GM19351 (cell line): ENCODE data around the gene NAA60.
"Not testable (repeated sequence)": the region's sequence is repeated elsewhere in the genome, so short reads cannot be mapped to it uniquely, and the experiment has no call there.

ENCODE experiments used
- ATAC-seq: cut with Tn5 transposase; IDR thresholded peaks from one replicate; pipeline ENCODE4 v1.9.1; 2021; ENCODE audit warnings: mild to moderate bottlenecking, moderate library complexity; ENCODE audit not compliant: unreplicated experiment

NAA60 gene

GRCh38 chr16:3503523-3503922, 60.0 kb downstream of the NAA60 start:
- ATAC-seq = no peak

- ATAC-seq = no peak
These were observed 65.3 kb downstream of the NAA60 start for GRCh38 chr16:3508736-3509135.

GRCh38 chr16:3509470-3509928, 66.0 kb downstream of the NAA60 start:
- no peak for ATAC-seq

- no peak for ATAC-seq
These were observed 66.9 kb downstream of the NAA60 start for GRCh38 chr16:3510416-3510815.

- ATAC-seq = no peak
These were observed 68.1 kb downstream of the NAA60 start for GRCh38 chr16:3511286-3512180.

GRCh38 chr16:3513892-3514583, 70.6 kb downstream of the NAA60 start:
- ATAC-seq = no peak

GRCh38 chr16:3514621-3515020, 71.1 kb downstream of the NAA60 start:
- no peak for ATAC-seq

- no peak for ATAC-seq
These were observed 72.4 kb downstream of the NAA60 start for GRCh38 chr16:3515897-3516296.

- ATAC-seq = no peak
These were observed 75.0 kb downstream of the NAA60 start for GRCh38 chr16:3518292-3518985.

GRCh38 chr16:3518986-3519348, 75.5 kb downstream of the NAA60 start:
- no peak for ATAC-seq

- no peak for ATAC-seq
These were observed 76.1 kb downstream of the NAA60 start for GRCh38 chr16:3519581-3519980.

GRCh38 chr16:3520413-3520812, 76.9 kb downstream of the NAA60 start:
- ATAC-seq = no peak

- ATAC-seq = no peak
These were observed 77.4 kb downstream of the NAA60 start for GRCh38 chr16:3520841-3521240.

- no peak for ATAC-seq
These were observed 79.8 kb downstream of the NAA60 start for GRCh38 chr16:3523281-3523680.

GRCh38 chr16:3525951-3526350, 82.5 kb downstream of the NAA60 start:
- no peak for ATAC-seq

- ATAC-seq = not testable (repeated sequence)
These were observed 83.8 kb downstream of the NAA60 start for GRCh38 chr16:3527216-3527829.

GRCh38 chr16:3528406-3528805, 84.9 kb downstream of the NAA60 start:
- ATAC-seq = no peak

- no peak for ATAC-seq
These were observed 85.7 kb downstream of the NAA60 start for GRCh38 chr16:3529175-3529574.

- ATAC-seq = no peak
These were observed 87.0 kb downstream of the NAA60 start for GRCh38 chr16:3530371-3530914.

- ATAC-seq = no peak
These were observed 89.3 kb downstream of the NAA60 start for GRCh38 chr16:3532741-3533140.

GRCh38 chr16:3534126-3534525, 90.6 kb downstream of the NAA60 start:
- ATAC-seq = no peak
